GM18867 (cell line): Measurements from ENCODE around the gene COL11A2.
"Not testable (repeated sequence)": the region's sequence is repeated elsewhere in the genome, so short reads cannot be mapped to it uniquely, and the experiment has no call there.

Experiments
- ATAC-seq: cut with Tn5 transposase; IDR thresholded peaks from one replicate; pipeline ENCODE4 v1.9.1; 2021; ENCODE audit warnings: mild to moderate bottlenecking, moderate library complexity; ENCODE audit not compliant: unreplicated experiment

The COL11A2 gene

GRCh38 chr6:33160096-33160495, 32.2 kb downstream of the COL11A2 start:
- ATAC-seq: no peak

DNA sequence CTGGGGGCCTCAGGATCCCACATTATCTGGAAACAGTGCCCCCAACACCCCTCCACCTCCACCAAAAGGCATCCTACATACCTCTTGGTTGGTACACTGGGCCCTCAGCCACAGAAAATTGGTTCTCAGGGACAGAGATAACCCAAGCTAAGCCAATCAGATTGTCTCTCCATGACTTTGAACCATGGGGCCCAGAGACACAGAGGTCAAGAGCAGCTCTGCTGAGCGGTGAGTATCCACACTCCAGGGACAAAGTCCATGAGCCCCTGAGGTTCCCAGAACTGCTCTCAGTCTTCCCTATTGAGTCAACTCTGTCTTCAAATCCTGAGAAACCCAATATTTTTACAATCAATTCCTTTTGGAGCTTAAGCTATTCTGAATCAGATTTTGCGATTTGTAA, 35.3 kb downstream of the COL11A2 start:
- ATAC-seq: no peak

- no peak for ATAC-seq
Observed at GRCh38 chr6:33156561-33156960, 35.7 kb downstream of the COL11A2 start.

DNA sequence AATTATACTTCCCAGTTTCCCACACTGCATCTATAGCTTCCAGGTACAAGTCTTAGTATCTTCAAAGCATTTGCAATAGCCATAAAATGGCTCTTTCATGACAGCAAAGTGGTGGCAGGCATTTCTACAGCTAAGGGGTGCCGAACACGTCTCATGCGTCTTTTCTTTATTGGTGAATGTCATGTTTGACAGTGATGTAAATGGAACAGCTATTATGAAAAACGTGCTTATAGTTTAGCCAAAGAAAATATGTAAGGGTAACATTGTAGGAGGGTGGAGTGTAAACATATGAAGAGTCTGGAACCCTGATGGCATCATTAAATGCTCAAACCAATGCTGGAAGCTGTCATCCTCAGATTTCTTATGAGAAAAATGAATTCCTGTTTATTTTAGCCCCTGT, 37.9 kb downstream of the COL11A2 start:
- no peak for ATAC-seq

DNA sequence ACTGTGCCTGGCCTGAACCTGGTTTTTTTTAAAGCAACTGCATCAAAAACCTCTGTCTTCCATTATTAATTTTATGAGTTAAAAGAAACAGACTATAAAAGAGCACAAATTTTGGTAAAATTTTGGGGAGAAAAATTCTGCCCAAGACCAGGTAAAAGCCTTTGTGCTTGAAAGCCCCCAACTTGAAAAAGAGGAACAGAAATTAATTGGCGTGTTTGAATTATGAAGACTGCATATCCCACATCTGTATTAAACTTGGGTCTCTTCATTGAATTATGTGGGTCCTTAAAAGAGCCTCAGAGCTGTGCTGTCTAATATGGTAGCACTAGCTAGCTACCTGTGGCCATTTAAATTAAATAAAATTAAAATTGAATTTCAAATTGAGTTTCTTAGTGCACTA, 41.2 kb downstream of the COL11A2 start:
- no peak for ATAC-seq

GRCh38 chr6:33150560-33150959, 41.7 kb downstream of the COL11A2 start:
- not testable (repeated sequence) for ATAC-seq

- ATAC-seq: no peak
Observed at GRCh38 chr6:33147807-33148666, 44.2 kb downstream of the COL11A2 start.

DNA sequence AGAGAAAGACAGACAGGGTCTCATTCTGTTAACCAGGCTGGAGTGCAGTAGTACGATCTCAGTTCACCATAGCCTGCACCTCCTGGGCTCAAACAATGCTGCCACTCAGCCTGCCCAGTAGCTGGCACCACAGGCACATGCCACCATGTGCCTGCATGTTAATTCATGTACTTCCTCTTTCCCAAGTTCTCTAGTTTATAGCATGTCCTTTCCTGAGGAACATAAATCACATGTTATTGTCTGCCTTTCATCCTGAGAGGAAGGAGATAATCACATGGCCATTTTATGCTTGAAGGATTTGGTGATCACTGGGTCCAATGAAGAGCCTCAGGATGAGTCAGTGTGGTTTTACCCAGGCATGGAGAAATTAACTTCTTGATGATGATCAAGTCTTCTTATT, 47.9 kb downstream of the COL11A2 start:
- ATAC-seq: no peak

DNA sequence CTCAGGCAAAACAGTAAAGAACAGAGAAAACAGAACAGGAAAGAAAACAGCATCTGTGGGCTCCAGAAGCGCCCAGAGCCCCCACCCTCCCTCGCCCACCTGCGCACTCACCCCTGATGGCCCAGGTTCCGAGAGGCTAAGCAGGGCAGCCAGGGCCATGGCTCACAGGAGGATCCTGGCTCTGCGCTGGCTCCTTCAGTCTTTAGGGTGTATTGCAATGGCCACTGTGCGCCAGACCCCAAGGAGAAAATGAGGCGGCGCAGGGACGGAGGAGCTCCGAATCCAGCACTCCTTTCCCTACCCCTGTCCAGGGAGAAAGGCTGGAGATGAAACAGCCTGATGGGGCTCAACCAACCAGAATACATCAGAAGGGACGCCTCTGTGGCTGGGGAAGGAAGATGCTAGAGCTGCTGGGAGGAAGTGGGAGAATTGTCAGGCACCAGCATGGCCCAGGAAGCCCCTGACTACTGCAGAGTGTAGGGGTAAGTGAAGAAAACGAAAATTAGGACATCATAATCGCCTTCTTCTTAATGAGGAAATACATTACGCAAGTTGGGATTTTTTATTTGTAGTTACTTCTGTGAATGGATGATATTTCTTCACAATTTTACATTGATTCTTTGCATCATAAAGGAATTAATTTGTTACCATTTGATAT, 49.0 kb downstream of the COL11A2 start:
- ATAC-seq: no peak

DNA sequence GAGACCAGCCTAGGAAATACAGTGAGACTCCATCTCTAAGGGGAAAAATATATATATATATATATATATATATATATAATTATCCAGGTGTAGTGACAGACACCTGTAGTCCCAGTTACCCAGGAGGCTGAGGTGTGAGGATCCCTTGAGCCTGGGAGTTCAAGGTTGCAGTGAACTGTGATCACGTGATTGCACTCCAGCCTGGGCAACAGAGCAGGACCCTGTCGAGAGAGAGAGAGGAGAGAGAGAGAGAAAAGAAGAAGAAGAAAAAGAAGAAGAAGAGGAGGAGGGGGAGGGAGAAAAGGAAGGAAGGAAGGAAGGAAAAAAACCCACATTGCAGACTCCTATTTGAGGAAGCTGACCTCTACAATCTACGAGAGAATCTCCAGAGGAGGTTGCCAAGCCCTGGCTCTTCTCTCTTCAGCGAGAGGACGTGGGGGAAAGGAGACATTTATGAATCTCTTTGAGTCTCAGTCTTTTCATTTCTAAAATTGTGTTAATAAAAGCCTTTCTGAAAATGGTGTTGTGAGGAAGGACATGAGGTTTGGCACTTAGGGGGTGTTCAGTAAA, 49.7 kb downstream of the COL11A2 start:
- ATAC-seq: no peak

DNA sequence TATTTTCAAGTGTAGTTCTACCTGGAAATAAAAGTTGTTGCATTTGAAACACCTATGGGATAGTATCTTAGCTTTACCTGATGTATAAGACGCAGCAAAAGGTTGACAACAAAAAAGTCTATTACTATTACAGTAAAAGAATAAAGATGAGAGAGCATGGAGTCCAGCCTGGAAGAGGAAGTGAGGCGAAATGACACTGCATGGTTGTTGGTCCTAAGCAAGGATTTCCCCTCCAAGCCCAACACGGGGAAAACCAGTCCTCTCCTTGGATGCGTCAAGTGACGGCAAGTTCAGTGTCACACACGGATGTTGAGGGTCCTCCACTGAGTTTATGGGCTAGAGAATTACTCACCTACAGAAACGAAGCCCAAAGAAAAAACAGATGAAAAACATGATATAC, 51.7 kb downstream of the COL11A2 start:
- no peak for ATAC-seq

DNA sequence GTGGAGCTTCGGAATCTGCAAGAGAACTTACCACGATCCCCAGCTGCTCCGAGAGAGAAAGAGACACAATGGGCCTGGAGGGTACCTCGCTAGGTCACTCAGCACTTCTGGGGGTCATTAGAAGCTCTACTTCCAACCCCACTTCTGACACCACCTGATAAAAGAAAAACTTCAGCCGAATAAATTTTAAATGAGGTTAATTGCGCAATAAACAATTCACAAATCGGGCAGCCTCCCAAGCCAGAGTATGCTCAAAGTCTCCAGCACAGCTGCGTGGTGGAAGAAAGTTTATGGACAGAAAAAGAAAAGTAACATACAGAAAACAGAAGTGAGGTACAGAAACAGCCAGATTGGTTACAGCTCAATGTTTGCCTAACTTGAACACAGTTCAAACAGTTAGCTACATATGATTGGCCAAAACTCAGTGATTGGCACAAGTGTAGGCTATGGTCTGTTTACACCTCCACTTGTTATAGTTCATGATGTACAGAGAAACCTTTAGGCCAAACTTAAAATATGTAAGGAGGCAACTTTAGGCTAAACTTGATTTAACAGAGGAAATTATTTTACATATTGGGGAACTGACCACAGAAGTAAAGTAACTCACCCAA, 52.6 kb downstream of the COL11A2 start:
- ATAC-seq: no peak

DNA sequence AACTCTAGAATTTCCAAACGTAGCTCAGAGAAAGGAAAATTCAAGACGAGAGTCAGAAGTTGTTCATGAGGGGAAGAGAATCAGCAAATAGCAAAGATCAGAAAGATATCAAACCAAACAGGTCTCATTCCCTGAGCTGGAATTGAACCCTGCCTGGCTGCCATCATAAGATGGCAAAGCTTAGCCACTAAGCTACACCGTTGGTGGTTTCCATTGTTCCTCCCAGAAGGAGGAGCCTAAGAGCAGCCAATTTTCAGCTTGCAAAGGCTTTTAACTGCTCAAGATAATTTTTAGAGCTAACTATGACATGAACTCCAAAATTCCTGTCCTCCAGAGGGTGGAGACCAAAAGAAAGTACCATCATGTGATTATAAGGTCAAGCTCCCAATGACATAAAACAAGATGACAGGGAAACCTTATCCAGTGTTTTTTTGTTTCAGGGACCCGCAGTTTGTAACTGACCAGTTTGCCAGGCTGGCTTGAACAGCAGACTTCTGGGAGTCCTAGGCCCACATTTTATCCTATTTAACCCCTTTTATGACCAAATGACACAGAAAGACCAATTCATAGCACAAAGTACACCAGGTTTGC, 55.9 kb downstream of the COL11A2 start:
- ATAC-seq: no peak

DNA sequence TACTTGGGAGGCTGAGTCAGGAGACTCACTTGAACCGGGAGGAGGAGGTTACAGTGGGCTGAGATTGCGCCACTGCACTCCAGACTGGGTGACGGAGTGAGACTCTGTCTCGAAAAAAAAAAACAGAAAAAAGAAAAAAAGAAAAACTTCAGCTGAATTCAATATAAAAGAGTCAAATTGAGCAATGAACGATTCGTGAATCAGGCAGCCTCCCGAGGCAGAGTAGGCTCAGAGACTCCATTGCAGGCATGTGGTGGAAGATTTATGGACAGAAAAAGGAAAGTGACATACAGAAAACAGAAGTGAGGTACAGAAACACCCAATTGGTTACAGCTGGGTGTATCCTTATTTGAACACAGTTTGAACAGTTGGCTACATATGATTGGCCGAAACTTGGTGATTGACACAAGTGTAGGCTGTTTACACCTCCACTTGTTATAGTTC, 60.2 kb downstream of the COL11A2 start:
- no peak for ATAC-seq

GRCh38 chr6:33128318-33128717, 63.9 kb downstream of the COL11A2 start:
- ATAC-seq: no peak

DNA sequence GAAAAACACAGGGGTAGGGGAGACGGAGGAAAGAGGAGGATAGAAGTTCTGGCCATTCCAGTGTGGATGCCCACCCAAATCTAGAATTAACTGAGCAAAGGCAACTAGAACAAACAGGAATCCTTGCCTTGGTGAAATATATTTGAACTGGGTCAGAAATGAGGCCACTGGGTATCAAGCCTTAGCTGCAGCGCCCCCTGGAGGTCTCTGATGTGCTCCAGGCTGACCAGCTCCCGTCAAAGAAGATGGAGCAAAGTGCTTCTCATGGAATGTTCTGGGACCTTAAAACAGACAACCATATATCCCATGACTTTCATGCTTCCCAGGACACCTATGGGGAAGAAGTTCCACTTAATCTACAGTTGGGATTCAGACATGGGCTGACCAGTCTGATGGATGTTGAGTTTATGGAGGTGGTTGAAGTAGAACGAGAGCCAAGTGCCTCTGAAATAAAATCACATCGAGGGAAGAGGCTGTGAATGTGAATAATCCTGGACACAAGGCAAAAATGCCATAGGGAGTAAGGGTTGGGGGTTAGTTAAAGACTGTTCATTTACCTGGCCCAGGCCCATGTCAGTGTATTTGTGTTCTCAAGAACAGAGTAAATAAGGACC, 66.1 kb downstream of the COL11A2 start:
- no peak for ATAC-seq

- no peak for ATAC-seq
Observed at GRCh38 chr6:33124947-33125346, 67.3 kb downstream of the COL11A2 start.

DNA sequence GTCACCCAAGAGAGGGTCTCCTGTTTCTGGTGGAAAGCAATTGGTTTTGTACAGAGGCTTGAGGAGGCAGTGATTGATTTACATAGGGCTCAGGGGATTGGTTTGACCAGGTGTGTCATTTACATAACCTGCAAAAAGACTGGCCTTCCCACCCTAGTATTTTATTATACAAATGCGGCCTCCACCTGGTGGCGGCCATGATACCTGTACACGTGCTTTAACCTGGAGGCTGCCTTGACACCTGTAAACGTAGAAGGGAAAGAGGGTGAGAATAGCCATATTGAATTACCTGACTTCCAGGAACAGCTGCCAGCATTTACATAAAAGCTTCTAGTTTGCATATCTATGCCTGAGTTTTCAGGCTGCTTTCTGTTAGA, 67.8 kb downstream of the COL11A2 start:
- ATAC-seq: no peak

- ATAC-seq: no peak
Observed at GRCh38 chr6:33123732-33124524, 68.3 kb downstream of the COL11A2 start.

GRCh38 chr6:33123181-33123580, 69.1 kb downstream of the COL11A2 start:
- ATAC-seq: no peak
